ENCODE measurements around the gene ZMIZ2. TPM values are rescaled to one million over a fixed set of nuclear protein-coding genes. Genes with fewer than 3 reads are reported as not detected.
A peak's percentile ranks its signal among the peaks of the same experiment; 100 is the strongest.

The ZMIZ2 gene
- total RNA-seq, 1 experiment from 2014 or later: 100 TPM

DNA sequence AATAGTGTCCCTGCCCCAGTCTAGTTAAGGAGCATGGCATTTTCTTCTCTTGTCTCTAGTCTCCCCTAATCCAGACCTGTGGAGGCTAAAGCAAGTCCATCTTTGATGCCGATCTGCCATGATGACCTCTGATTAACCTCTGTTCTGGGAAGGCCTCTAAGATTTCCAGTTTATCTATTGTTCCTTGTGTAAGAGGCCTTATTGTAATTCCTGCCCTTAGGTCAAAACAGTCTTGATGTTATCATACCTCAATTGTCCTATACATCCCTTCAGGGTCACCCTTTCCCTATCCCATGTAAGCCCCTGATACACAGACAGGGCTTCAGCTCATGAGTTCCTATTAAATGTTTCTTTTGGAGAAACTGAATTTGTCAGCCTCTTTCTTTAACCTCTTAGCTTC lies 4.9 kb upstream of the ZMIZ2 start:
- TF ChIP-seq, protein P1, sequence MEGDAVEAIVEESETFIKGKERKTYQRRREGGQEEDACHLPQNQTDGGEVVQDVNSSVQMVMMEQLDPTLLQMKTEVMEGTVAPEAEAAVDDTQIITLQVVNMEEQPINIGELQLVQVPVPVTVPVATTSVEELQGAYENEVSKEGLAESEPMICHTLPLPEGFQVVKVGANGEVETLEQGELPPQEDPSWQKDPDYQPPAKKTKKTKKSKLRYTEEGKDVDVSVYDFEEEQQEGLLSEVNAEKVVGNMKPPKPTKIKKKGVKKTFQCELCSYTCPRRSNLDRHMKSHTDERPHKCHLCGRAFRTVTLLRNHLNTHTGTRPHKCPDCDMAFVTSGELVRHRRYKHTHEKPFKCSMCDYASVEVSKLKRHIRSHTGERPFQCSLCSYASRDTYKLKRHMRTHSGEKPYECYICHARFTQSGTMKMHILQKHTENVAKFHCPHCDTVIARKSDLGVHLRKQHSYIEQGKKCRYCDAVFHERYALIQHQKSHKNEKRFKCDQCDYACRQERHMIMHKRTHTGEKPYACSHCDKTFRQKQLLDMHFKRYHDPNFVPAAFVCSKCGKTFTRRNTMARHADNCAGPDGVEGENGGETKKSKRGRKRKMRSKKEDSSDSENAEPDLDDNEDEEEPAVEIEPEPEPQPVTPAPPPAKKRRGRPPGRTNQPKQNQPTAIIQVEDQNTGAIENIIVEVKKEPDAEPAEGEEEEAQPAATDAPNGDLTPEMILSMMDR (IDR thresholded peaks at IDR 0.05; ENCODE audit: unreplicated experiment): no peak
- no peak overlapping the region for H3K27ac Mint-ChIP-seq (ENCODE audit: low read depth, unreplicated experiment)
- H3K4me3 Mint-ChIP-seq (ENCODE audit: unreplicated experiment): no peak overlapping the region
- POLR2A ChIA-PET: no interaction called here
- H3K27me3 Mint-ChIP-seq (ENCODE audit: insufficient read depth, unreplicated experiment): no peaks in the 10 kb centered on the region
- H3K9me3 Mint-ChIP-seq (ENCODE audit: unreplicated experiment): no peaks in the 10 kb centered on the region
- intact Hi-C loops (cut with micrococcal nuclease): loop anchor here (10.0 kb wide), 2 partner anchors 49 to 51 kb away; partner anchors contain the start of gene PPIA
- H3K36me3 Mint-ChIP-seq (ENCODE audit: insufficient read depth, unreplicated experiment): no peaks in the 10 kb centered on the region
- no TSS peak for BruUV-seq (replicated peaks)
- no peak for DNase-seq (ENCODE audit: unreplicated experiment)
- CTCF ChIA-PET: no interaction called here
- H3K4me1 Mint-ChIP-seq (ENCODE audit: insufficient read depth, unreplicated experiment): peaks cover 13% of the 10 kb centered on the region

DNA sequence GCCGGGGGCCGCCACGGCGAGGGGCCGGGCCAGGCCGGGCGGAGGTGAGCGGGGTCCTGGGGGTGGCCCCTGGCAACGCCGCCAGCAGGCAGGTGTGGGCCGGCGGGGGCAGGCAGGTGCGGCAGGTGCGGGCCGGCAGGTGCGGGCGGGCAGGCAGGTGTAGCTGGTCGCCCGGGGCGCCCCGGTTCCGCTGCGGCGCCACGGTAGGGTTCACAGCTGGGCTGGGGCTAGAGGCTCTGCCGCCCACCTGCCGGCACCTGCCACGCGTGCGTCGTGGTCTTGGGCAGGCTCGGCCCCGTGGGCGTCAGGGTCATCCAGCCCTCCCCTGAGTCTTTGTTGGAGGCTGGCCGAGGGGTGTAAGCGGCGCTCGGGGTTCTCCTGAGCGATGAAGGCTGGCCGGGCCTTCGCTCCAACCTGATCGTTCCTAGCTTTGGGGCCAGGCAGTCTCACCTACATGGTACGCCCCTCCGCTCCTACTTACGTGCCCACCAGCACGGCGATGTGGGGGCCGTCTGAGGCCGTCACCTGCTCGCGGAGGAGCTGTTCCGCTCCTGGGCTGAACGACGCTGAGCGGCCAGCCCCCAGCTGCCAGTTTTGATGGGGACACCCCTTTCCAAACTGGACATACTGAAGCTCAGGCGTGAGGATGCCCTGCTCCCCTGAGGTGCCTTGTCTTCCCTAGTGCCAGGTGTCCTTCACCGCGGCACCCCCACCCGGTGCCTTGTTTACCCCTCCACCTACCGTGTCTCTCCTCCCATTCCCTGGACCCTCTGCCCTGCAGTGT lies 493 bp downstream of the ZMIZ2 start:
- intact Hi-C loops (cut with micrococcal nuclease): loop anchor here (5.0 to 10.0 kb wide), 4 partner anchors 46 to 162 kb away; partner anchors contain the start of genes OGDH and PPIA
- no peaks in the 10 kb centered on the region for H3K9me3 Mint-ChIP-seq (ENCODE audit: unreplicated experiment)
- peak overlapping the region; percentile 29 for H3K27ac Mint-ChIP-seq (ENCODE audit: low read depth, unreplicated experiment)
- peak overlapping the region; percentile 74 for H3K4me3 Mint-ChIP-seq (ENCODE audit: unreplicated experiment)
- CTCF ChIA-PET: no interaction called here
- TF ChIP-seq, protein P1 (IDR thresholded peaks at IDR 0.05; ENCODE audit: unreplicated experiment): no peak
- no peaks in the 10 kb centered on the region for H3K36me3 Mint-ChIP-seq (ENCODE audit: insufficient read depth, unreplicated experiment)
- BruUV-seq (replicated peaks): no TSS peak
- no peaks in the 10 kb centered on the region for H3K27me3 Mint-ChIP-seq (ENCODE audit: insufficient read depth, unreplicated experiment)
- no peak for DNase-seq (ENCODE audit: unreplicated experiment)
- peaks cover 26% of the 10 kb centered on the region for H3K4me1 Mint-ChIP-seq (ENCODE audit: insufficient read depth, unreplicated experiment)
- POLR2A ChIA-PET: interaction anchor here (0.5 to 4.1 kb wide), 14 partner anchors 14 to 145 kb away, joined by 3 to 35 read pairs (median 4); partner anchors contain the start of gene OGDH

DNA sequence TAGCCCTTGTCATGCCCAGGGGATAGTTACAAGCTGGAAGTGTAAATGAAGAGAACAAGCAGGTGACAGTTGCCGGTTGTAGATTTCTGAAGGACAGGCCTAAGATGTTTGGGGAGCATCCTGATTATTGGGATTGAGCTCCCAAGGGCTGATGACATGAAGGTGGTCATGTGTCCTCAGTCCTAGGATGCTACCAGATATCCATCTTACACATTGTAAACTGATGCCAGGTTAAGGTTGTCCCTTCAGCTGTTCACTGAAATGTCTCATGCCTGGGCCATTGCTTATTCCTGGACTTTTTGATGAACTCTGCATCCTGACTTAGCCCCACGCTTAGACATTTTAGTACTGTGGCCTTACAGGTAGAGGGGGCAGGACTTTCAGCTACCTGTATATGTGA lies 1.3 kb downstream of the ZMIZ2 start:
- Mint-ChIP-seq H3K27ac (ENCODE audit: low read depth, unreplicated experiment) (peak overlapping the region; percentile 29), H3K36me3 (ENCODE audit: insufficient read depth, unreplicated experiment) (no peaks in the 10 kb centered on the region), H3K4me3 (ENCODE audit: unreplicated experiment) (peak overlapping the region; percentile 74), H3K27me3 (ENCODE audit: insufficient read depth, unreplicated experiment) (no peaks in the 10 kb centered on the region), H3K9me3 (ENCODE audit: unreplicated experiment) (no peaks in the 10 kb centered on the region), H3K4me1 (ENCODE audit: insufficient read depth, unreplicated experiment) (peaks cover 32% of the 10 kb centered on the region)
- BruUV-seq (replicated peaks): TSS peak; percentile 38
- CTCF ChIA-PET: interaction anchor here (0.5 to 0.6 kb wide), 3 partner anchors 34 to 47 kb away, joined by 3 to 4 read pairs (median 3); no protein-coding TSS in a partner anchor
- no peak for DNase-seq (ENCODE audit: unreplicated experiment)
- TF ChIP-seq, protein P1 (IDR thresholded peaks at IDR 0.05; ENCODE audit: unreplicated experiment): no peak
- POLR2A ChIA-PET: interaction anchor here (0.7 to 4.1 kb wide), 12 partner anchors 15 to 167 kb away, joined by 3 to 35 read pairs (median 4); partner anchors contain the start of gene OGDH
- intact Hi-C loops (cut with micrococcal nuclease): loop anchor here (5.0 to 10.0 kb wide), 4 partner anchors 45 to 163 kb away; partner anchors contain the start of genes OGDH and PPIA

DNA sequence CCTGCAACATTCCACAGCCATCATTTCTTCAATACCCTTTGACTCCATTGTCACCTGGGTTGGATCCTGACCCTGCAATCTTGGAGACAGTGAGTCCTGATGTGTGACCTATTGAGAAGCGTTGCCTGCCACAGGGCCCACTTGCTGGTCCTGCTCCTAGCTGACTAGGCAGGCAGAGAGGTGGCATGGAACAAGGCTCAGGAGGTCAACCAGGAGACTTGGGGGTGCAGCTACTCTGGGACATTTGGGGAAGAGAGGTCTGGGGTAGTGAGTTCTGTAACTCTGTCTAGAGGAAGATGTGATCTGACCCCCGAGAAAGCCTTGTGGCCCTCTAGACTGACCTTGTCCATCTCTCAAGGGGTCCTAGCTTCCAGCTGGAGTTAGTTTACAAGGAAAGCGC lies 1.8 kb downstream of the ZMIZ2 start:
- DNase-seq (ENCODE audit: unreplicated experiment): no peak
- no TSS peak for BruUV-seq (replicated peaks)
- Mint-ChIP-seq H3K36me3 (ENCODE audit: insufficient read depth, unreplicated experiment) (no peaks in the 10 kb centered on the region), H3K4me3 (ENCODE audit: unreplicated experiment) (peak overlapping the region; percentile 74), H3K9me3 (ENCODE audit: unreplicated experiment) (no peaks in the 10 kb centered on the region), H3K4me1 (ENCODE audit: insufficient read depth, unreplicated experiment) (peaks cover 36% of the 10 kb centered on the region), H3K27ac (ENCODE audit: low read depth, unreplicated experiment) (no peak overlapping the region), H3K27me3 (ENCODE audit: insufficient read depth, unreplicated experiment) (no peaks in the 10 kb centered on the region)
- ChIA-PET POLR2A (interaction anchor here (0.9 to 4.1 kb wide), 6 partner anchors 18 to 167 kb away, joined by 3 to 35 read pairs (median 14); partner anchors contain the start of gene OGDH), CTCF (interaction anchor here (0.5 to 0.7 kb wide), 5 partner anchors 9 to 60 kb away, joined by 3 to 6 read pairs (median 3); no protein-coding TSS in a partner anchor)
- TF ChIP-seq, protein P1 (IDR thresholded peaks at IDR 0.05; ENCODE audit: unreplicated experiment): no peak
- intact Hi-C loops (cut with micrococcal nuclease): no loop called here
